GM19395 (cell line): ENCODE data around the gene IGFL2.
"Not testable (repeated sequence)": the region's sequence is repeated elsewhere in the genome, so short reads cannot be mapped to it uniquely, and the experiment has no call there.

ENCODE experiments used
- ATAC-seq: cut with Tn5 transposase; IDR thresholded peaks from one replicate; pipeline ENCODE4 v1.9.1; 2021; ENCODE audit warnings: mild to moderate bottlenecking, moderate library complexity; ENCODE audit not compliant: unreplicated experiment

IGFL2 gene

GRCh38 chr19:46186717-46187101, 38.7 kb downstream of the IGFL2 start:
- ATAC-seq: no peak

DNA sequence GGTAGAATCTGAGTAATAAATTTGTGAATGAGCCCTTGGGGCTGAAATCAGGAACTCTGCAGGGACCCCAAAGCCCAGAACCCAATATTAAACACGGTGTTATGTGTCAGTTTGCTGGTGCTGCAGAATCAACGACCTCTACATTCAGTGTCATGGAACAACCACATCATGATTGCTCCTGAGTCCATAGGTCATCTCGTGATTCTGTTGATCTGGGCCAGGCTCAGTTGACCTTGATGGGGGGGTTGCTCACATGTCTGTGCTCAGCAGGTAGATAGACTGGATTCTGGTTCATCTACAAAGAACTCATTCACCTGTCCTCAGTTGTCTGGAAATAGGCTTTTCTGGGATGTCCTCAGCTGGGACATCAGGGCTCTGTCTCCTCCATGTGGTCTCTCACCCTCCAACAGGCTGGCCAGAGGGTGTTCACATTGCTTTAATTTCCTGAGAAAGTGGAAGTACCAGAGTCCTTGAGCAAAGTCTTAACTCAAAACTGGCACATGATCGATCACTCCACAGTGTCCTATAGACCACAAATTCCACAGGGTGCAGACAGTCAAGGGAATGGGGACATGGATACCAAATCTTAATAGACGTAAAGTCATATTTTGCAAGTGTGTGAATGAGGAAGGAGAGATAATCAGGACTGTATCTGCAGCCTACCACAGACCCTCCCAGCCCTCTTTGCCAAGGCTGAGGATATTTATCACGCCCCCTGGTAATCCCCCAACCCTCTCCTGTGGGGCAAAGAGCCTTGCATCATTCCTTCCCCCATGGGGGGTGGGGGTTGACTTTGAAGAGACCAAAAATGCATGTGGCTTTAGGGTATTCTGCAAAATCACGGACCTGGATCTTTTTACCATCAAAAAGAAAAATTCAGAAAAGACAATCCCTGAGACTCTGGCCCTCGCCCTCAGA, 42.2 kb downstream of the IGFL2 start:
- ATAC-seq: no peak

DNA sequence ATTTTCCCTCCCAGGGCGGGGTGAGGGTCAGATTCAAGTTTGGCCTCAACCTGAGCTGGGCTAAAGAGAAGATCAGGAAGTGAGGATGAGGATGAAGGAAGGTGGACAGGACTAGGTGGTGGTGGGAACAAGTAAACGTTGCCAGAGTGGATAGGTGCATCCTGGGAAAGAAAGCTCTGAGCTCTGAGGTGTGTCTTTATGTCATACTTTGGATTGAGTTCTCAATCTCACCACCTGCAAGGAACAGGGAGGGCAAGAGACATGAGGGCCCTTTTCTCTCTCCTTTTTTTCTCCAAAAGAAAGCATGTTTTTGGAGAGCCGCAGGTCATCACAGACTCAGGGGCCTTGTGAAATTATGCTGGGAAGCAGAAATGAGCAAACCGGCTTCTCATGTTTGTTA, 43.3 kb downstream of the IGFL2 start:
- no peak for ATAC-seq

- no peak for ATAC-seq
Measured at GRCh38 chr19:46191972-46192371, 43.9 kb downstream of the IGFL2 start.

- not testable (repeated sequence) for ATAC-seq
Measured at GRCh38 chr19:46192626-46192991, 44.6 kb downstream of the IGFL2 start.

DNA sequence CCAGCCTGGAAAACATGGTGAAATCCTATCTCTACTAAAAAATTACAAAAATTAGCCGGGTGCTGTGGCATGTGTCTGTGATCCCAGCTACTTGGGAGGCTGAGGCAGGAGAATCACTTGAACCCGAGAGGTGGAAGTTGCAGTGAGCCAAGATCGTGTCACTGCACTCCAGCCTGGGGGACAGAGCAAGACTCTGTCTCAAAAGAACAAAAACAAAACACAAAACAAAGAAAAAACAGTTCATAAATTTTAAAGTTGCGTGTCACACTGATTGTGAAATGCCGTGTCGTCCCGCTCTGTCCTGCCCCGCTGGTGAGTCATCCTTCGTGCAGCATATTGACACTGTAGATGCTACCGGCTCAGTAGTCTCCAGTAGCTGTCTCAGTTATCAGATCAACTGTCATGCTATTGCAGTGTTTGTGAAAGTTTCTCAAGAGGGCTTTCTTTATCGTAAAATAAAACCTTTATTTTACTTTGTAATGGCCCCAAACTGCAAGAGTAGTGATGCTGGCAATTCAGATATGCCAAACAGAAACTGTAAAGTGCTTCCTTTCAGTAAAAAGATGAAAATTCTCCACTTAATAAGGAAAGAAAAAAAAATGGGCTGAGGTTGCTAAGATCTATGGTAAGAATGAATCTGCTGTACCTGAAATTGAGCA, 45.1 kb downstream of the IGFL2 start:
- no peak for ATAC-seq

DNA sequence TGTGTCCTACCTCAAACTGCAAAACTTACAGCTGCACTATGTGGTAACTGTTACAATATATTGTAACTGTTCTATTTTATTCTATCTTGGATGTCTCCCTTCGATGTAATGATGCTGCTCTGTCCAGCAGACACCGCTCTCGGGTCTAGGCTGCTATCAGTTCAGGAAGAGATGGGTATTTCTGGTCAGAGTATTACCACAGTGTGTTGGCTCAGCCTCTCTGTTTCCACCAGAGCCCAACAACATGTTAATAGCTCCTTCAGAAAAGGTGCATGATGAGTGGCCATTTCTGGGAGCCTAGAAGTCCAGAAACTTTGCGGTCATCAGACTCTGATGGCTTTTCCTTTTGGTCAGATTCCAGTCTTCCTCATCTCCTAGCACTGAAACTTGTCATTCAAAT, 45.6 kb downstream of the IGFL2 start:
- ATAC-seq: no peak

DNA sequence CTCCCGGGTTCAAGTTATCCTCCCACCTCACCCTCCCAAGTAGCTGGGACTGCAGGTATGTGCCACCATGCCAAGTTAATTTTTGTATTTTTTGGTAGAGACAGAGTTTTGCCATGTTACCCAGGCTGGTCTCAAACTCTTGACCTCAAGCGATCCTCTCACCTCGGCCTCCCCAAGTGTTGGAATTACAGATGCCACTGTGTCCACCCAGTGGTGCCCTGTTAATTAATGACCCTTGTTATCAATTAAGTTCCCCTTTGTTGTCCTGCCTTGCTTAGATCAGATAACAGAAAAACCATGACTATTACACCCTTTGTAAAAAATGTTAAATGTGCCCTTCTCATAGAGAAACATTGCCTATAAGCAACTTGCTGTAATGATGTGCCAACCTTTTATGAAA, 47.1 kb downstream of the IGFL2 start:
- no peak for ATAC-seq

DNA sequence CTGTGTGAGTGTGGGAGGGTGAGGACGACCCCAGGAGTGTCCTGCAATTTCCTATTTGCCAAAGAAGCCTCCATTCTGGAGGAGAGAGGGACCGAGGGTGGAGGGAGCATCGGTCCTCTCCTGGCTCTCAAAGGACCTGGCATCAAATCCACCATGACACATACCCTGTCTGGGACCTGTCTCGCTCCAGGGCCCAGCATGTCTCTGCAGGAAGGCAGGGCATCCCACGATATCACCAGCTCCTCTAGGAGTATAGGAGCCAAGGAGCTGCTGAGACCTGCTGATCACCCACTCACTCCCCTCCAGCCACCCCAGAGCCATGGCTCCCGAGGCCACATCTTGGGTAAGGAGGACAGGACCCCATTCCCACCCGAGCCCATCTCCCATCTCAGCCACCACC, 47.9 kb downstream of the IGFL2 start:
- ATAC-seq: not testable (repeated sequence)

DNA sequence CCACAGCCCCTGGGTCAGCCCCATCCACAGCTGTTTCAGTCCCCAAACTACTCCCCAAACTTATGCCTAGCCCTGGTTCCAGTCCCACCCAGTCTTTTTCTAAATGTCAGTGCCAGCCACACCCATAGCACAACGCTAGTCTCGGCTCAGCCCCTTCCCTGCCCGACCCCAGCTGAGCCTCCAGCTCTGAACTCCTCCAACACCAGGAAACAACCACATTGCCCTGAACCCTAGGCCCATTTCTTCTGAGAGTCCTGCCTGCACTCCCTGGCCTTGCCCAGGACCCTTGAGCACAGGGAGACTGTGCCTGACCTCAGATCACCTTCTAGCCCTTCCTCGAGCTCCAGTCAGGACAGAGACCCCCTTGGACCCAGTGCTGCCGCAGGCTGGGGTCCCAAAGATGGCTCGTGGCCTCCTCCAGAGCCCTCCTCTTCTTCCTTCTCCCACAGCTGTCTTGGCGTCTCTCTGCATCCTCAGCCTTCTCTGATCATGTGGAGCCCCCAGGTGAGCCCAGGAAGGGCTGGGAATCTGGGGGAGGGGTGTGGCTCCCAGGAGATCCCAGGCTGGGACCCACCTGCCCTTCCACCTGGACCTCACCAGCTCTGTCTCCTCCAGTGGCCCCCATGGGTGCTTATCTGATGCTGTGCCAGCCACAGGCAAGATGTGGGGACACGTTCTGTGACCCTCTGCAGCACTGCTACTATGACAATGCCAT, 48.5 kb downstream of the IGFL2 start:
- ATAC-seq: no peak

DNA sequence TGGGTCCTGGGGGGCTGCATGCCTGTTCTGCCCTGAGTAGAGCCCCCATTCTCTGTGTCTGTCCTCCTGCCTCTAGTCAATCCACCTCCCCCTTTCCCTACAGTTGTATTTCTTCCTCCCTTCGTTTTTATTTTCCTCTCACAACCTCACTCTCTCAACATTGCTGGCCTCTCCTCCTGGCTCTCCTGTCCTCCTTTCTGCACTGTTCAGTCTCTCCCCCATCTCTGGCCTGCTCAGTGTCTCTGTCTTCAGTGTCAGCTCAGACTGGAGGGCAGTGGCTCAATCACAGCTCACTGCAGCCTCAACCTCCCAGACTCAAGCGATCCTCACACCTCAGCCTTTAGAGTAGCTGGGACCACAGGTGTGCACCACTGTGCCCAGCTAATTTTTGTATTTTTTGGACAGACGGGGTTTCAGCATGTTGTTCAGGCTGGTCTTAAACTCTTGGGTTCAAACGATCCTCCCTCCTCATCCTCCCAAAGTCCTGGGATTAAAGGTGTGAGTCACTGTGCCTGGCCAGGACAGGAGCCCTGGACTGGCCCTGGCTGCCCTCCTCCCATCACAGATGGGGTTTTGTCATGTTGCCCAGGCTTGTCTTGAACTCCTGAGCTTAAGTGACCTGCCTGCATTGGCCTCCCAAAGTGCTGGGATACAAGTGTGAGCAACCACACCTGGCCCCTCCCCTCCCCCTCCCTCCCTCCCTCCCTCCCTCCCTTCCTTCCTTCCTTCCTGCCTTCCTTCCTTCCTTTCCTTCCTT, 49.5 kb downstream of the IGFL2 start:
- no peak for ATAC-seq

DNA sequence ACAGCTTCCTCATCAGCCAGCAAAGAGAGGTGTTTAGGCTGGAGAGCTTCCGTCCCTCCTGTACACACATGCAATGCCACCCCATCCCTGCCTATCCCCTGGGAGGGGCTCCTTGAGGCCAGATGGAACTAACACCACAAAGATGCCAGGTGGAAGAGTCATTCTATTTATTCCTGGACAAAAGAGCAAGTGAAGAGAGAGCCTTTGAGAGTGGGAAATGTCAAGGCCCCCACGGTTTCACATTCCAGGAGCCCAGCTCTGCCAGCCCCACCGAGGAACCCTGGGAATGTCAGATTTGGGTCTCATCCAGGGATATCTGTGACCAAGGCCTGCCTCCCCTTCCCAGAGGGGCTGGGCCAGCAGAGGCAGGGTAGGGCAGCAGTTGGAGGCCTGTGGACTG, 50.7 kb downstream of the IGFL2 start:
- ATAC-seq: no peak

- no peak for ATAC-seq
Measured at GRCh38 chr19:46201454-46202310, 53.6 kb downstream of the IGFL2 start.

DNA sequence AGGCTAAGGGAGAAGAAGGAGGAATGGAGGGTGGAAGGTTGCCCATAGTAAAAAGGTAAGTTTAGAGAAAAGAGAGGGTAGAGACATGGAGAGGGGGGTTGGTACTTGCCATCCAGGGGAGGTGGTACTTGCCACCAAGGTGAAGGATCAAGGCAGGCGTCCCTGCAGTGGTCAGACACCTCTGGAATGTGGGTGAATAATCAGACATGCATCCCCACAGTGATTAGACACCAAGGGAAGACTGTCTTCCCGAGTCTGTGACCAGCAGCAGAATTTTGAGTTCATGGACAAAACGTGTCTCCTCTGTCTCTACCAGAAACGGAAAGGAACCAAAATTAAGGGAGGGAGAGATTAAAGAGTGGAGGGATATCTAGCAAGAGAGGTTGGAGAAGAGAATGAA, 54.4 kb downstream of the IGFL2 start:
- no peak for ATAC-seq

DNA sequence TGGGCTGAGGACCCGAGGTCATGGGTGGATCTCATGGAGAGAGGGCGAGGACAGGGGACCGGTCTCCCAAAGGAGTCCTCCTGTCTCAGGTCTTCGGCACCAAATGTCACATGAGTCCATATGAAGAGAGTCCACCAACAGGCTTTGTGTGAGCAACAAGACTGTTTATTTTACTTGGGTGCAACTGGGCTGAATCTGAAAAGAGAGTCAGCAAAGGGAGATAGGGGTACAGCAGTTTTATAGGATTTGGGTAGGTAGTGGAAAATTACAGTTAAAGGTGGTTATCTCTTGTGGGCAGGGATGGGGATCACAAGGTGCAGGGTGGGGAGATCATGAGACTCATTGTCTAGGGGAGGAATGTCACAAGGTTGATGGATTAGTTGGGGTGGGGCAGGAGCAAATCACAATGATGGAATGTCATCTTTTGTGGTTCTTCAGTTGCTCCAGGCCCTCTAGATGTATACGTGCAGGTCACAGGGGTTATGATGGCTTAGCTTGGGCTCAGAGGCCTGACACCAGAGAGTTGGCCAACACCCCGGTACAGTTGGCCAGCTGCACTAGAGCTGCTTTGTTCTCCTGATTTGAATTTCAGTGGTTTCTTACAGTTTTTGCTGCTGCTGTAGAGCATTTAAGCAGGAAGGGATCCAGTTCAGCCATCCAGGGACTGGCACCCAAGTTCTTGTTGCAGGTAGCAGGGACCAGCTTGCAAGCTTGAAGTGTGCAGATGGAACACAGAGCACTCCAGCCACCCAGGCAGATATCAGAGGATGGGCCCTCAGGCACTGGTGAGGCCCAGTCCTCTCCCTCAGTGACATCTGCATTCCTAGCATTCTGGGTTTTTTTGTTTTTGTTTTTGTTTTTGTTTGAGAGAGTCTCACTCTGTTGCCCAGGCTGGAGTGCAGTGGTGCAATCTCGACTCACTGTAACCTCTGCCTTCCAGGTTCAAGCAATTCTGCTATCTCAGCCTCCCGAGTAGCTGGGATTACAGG, 55.1 kb downstream of the IGFL2 start:
- no peak for ATAC-seq

GRCh38 chr19:46204008-46204407, 56.0 kb downstream of the IGFL2 start:
- ATAC-seq: no peak

GRCh38 chr19:46205183-46205984, 57.3 kb downstream of the IGFL2 start:
- no peak for ATAC-seq

DNA sequence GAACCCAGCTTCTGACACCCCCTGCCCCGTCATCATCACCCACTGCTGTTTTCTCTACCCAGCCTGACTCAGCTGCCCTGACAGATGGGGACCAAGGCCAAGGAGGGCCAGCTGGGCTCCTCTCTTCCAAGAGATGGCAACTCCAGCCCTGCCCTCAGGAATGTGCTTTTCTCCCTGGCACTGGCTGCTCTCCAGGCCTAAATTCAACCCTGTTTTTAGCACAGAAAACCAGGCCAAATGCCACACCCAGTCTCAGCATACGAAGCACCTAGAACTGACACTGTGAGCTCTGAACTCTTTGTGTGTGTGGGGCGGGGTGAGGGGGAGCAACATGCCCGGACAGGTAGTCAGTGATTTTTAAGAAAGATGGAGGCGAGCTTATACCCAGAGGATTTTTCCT, 58.1 kb downstream of the IGFL2 start:
- no peak for ATAC-seq
